ENCODE measurements around the gene DLGAP1.

Gene DLGAP1

GRCh38 chr18:3784949-3785348, 670.2 kb downstream of the DLGAP1 start:
- DNase-seq (ENCODE audit: low read depth) = no peak
- TF ChIP-seq, protein P1, sequence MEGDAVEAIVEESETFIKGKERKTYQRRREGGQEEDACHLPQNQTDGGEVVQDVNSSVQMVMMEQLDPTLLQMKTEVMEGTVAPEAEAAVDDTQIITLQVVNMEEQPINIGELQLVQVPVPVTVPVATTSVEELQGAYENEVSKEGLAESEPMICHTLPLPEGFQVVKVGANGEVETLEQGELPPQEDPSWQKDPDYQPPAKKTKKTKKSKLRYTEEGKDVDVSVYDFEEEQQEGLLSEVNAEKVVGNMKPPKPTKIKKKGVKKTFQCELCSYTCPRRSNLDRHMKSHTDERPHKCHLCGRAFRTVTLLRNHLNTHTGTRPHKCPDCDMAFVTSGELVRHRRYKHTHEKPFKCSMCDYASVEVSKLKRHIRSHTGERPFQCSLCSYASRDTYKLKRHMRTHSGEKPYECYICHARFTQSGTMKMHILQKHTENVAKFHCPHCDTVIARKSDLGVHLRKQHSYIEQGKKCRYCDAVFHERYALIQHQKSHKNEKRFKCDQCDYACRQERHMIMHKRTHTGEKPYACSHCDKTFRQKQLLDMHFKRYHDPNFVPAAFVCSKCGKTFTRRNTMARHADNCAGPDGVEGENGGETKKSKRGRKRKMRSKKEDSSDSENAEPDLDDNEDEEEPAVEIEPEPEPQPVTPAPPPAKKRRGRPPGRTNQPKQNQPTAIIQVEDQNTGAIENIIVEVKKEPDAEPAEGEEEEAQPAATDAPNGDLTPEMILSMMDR (IDR thresholded peaks at IDR 0.05; ENCODE audit: low read depth, low read length) = no peak
- TF ChIP-seq MYC (IDR thresholded peaks at IDR 0.05; ENCODE audit: low read depth, low read length) (no peak), POLR2A (IDR thresholded peaks at IDR 0.05; ENCODE audit: extremely low read depth, insufficient read length) (no peak)
- TF ChIP-seq, protein P2, sequence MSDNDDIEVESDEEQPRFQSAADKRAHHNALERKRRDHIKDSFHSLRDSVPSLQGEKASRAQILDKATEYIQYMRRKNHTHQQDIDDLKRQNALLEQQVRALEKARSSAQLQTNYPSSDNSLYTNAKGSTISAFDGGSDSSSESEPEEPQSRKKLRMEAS (IDR thresholded peaks at IDR 0.05; ENCODE audit: low read depth, low read length) = no peak
- H3K4me3 ChIP-seq (ENCODE audit: low read depth, low read length) = no peak overlapping the region

DNA sequence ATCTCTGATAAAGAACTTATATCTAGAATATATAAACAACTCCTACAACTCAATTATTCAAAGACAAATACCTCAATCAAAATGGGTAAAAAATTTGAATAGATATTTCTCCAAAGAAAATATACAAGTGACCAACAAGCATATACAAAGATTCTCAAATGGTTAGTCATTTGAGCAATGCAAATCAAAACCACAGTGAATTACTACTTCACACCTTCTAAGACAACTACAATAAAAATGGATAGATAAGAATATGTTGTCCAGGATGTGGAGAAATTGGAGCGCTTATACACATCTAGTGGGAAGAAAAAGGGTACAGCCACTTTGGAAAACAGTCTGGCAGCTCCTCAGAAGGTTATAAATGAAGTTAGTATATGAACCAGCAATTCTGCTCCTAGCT, 672.2 kb downstream of the DLGAP1 start:
- H3K4me3 ChIP-seq (ENCODE audit: low read depth, low read length) = no peak overlapping the region
- TF ChIP-seq MYC (IDR thresholded peaks at IDR 0.05; ENCODE audit: low read depth, low read length) = no peak
- no peak for TF ChIP-seq POLR2A (IDR thresholded peaks at IDR 0.05; ENCODE audit: extremely low read depth, insufficient read length)
- TF ChIP-seq, protein P1 (IDR thresholded peaks at IDR 0.05; ENCODE audit: low read depth, low read length) = no peak
- TF ChIP-seq, protein P2 (IDR thresholded peaks at IDR 0.05; ENCODE audit: low read depth, low read length) = no peak
- DNase-seq (ENCODE audit: low read depth) = no peak

GRCh38 chr18:3777719-3778118, 677.4 kb downstream of the DLGAP1 start:
- DNase-seq (ENCODE audit: low read depth) = no peak
- no peak overlapping the region for H3K4me3 ChIP-seq (ENCODE audit: low read depth, low read length)
- TF ChIP-seq, protein P1 (IDR thresholded peaks at IDR 0.05; ENCODE audit: low read depth, low read length) = no peak
- TF ChIP-seq, protein P2 (IDR thresholded peaks at IDR 0.05; ENCODE audit: low read depth, low read length) = no peak
- TF ChIP-seq POLR2A (IDR thresholded peaks at IDR 0.05; ENCODE audit: extremely low read depth, insufficient read length) (no peak), MYC (IDR thresholded peaks at IDR 0.05; ENCODE audit: low read depth, low read length) (no peak)

- no peak for DNase-seq (ENCODE audit: low read depth)
- no peak overlapping the region for H3K4me3 ChIP-seq (ENCODE audit: low read depth, low read length)
- TF ChIP-seq POLR2A (IDR thresholded peaks at IDR 0.05; ENCODE audit: extremely low read depth, insufficient read length) (no peak), MYC (IDR thresholded peaks at IDR 0.05; ENCODE audit: low read depth, low read length) (no peak)
- TF ChIP-seq, protein P1 (IDR thresholded peaks at IDR 0.05; ENCODE audit: low read depth, low read length) = no peak
- TF ChIP-seq, protein P2 (IDR thresholded peaks at IDR 0.05; ENCODE audit: low read depth, low read length) = no peak
Observed at GRCh38 chr18:3777122-3777521, 678.0 kb downstream of the DLGAP1 start.

GRCh38 chr18:3775996-3776395, 679.1 kb downstream of the DLGAP1 start:
- no peak overlapping the region for H3K4me3 ChIP-seq (ENCODE audit: low read depth, low read length)
- TF ChIP-seq MYC (IDR thresholded peaks at IDR 0.05; ENCODE audit: low read depth, low read length) = no peak
- TF ChIP-seq POLR2A (IDR thresholded peaks at IDR 0.05; ENCODE audit: extremely low read depth, insufficient read length) = no peak
- TF ChIP-seq, protein P2 (IDR thresholded peaks at IDR 0.05; ENCODE audit: low read depth, low read length) = no peak
- TF ChIP-seq, protein P1 (IDR thresholded peaks at IDR 0.05; ENCODE audit: low read depth, low read length) = no peak
- DNase-seq (ENCODE audit: low read depth) = no peak

Measured in NB4 (cell line).